HL-60 (cell line): ENCODE results near the gene OR8B4.

Experiments
- DNase-seq, 2 experiments: peaks; one replicate each; pipeline ENCODE4 v3.0.0-alpha.2; 2010 to 2020; ENCODE audit warnings: low read depth in 1 of 2, low spot score in 1 of 2
- H3K27ac ChIP-seq: fragments of 250-450 bp; sonication (Bioruptor Pico); replicated peaks from 2 replicates; pipeline ENCODE4 v1.5.1; 2020; ENCODE audit warnings: mild to moderate bottlenecking, moderate library complexity
- H3K27me3 ChIP-seq: fragments of 250-450 bp; sonication (Bioruptor Pico); 2 replicates; pipeline ENCODE4 v1.5.1; 2021; ENCODE audit warnings: mild to moderate bottlenecking, moderate library complexity; ENCODE audit not compliant: insufficient read depth, poor library complexity, severe bottlenecking
- H3K4me3 ChIP-seq: replicated peaks from 2 replicates; pipeline ENCODE4 v1.5.1; 2011; ENCODE audit warnings: mild to moderate bottlenecking, control low read depth, low read length; ENCODE audit not compliant: insufficient read depth
- GABPA ChIP-seq: IDR thresholded peaks from 2 replicates; pipeline ENCODE4 v1.6.1; 2012; ENCODE audit warnings: low read depth
- POLR2AphosphoS5 ChIP-seq: IDR thresholded peaks from 2 replicates; pipeline ENCODE4 v1.6.1; 2012; ENCODE audit warnings: low read depth
- REST ChIP-seq: IDR thresholded peaks from 2 replicates; pipeline ENCODE4 v1.6.1; 2012; ENCODE audit warnings: low read depth; ENCODE audit not compliant: insufficient replicate concordance
- SPI1 ChIP-seq: IDR thresholded peaks from 2 replicates; pipeline ENCODE4 v1.6.1; 2012; ENCODE audit warnings: low read depth, mild to moderate bottlenecking, borderline replicate concordance
- TF ChIP-seq, protein P1 (sequence below): IDR thresholded peaks from one replicate; pipeline ENCODE4 v1.5.1; 2011; ENCODE audit warnings: low read length, control low read depth, inconsistent platforms; ENCODE audit not compliant: insufficient read depth

OR8B4 gene

DNA sequence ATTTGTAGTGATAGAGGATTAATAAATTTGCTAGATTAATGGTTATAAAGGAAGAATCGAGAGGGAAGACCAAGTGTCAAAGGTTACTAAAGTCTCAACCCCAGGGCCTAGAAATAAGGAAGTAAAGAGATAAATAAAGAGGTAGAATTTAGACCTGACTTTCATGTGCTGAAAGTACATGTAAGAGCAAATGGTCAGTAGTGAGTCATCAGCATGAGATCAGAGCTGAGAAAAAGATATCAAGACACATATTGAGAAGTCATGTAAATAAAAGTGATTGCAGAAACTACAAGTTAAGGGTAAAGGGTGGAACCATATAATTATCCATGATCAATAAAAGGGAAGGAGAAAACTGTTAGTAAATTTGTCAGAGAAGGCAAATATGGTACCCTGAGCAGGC lies 22.2 kb upstream of the OR8B4 start:
- no peak overlapping the region for H3K27ac ChIP-seq
- TF ChIP-seq, protein P1, sequence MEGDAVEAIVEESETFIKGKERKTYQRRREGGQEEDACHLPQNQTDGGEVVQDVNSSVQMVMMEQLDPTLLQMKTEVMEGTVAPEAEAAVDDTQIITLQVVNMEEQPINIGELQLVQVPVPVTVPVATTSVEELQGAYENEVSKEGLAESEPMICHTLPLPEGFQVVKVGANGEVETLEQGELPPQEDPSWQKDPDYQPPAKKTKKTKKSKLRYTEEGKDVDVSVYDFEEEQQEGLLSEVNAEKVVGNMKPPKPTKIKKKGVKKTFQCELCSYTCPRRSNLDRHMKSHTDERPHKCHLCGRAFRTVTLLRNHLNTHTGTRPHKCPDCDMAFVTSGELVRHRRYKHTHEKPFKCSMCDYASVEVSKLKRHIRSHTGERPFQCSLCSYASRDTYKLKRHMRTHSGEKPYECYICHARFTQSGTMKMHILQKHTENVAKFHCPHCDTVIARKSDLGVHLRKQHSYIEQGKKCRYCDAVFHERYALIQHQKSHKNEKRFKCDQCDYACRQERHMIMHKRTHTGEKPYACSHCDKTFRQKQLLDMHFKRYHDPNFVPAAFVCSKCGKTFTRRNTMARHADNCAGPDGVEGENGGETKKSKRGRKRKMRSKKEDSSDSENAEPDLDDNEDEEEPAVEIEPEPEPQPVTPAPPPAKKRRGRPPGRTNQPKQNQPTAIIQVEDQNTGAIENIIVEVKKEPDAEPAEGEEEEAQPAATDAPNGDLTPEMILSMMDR = no peak
- no peak for TF ChIP-seq POLR2AphosphoS5
- TF ChIP-seq GABPA = no peak
- TF ChIP-seq REST = no peak
- no peak for TF ChIP-seq SPI1
- no peaks in the 10 kb centered on the region for H3K27me3 ChIP-seq
- no peak for DNase-seq
- H3K4me3 ChIP-seq = no peak overlapping the region

- Histone ChIP-seq H3K27ac (no peak within 1 kb of the TSS), H3K27me3 (no peaks in the 10 kb centered on the region), H3K4me3 (no peak within 1 kb of the TSS)
- no peak for DNase-seq
- TF ChIP-seq REST (no peak), POLR2AphosphoS5 (no peak), GABPA (no peak), SPI1 (no peak)
- TF ChIP-seq, protein P1 = no peak
Observed at GRCh38 chr11:124445646-124446150, 21.0 kb upstream of the OR8B4 start, which contains the start of gene OR8B8. OR8B8 (minus strand) TSS chr11:124445696; CDS start chr11:124441085, 4,611 bp downstream.

DNA sequence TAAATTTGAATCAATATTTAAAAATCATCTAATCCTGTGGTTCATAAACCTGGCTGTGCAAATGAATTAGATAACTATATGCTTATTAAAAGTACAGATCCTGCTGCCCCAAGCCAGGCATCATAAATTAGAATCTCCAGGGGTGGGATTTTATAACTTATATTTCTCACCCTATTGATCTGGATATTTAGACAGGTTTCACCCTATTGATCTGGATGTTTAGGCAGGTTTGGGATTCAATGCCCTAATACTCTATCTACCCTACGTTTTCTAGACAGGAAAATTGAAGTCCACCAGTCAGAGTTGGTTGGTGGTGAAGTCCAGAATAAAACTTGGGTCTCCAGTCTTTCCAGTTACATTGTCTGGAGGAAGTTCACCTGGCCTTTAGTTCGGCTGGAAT lies 18.2 kb upstream of the OR8B4 start:
- no peak for DNase-seq
- no peak for TF ChIP-seq SPI1
- no peak for TF ChIP-seq GABPA
- no peak for TF ChIP-seq REST
- TF ChIP-seq, protein P1 = no peak
- TF ChIP-seq POLR2AphosphoS5 = no peak
- H3K27ac ChIP-seq = no peak overlapping the region
- no peaks in the 10 kb centered on the region for H3K27me3 ChIP-seq
- no peak overlapping the region for H3K4me3 ChIP-seq
